ENCODE data around the gene TBC1D24.

- TF ChIP-seq CSDC2 (CRISPR knock-in tag; IDR thresholded peaks at IDR 0.05) (no peak), PATZ1 (CRISPR knock-in tag; IDR thresholded peaks at IDR 0.05; ENCODE audit: borderline replicate concordance) (no peak), ZFP3 (CRISPR knock-in tag; IDR thresholded peaks at IDR 0.05) (no peak), TSHZ2 (CRISPR knock-in tag; IDR thresholded peaks at IDR 0.05) (no peak), PPARA (CRISPR knock-in tag; IDR thresholded peaks at IDR 0.05; ENCODE audit: borderline replicate concordance) (no peak), OSR1 (CRISPR knock-in tag; IDR thresholded peaks at IDR 0.05) (no peak), ARNTL (CRISPR knock-in tag; IDR thresholded peaks at IDR 0.05; ENCODE audit: borderline replicate concordance, low read depth) (no peak), CREB5 (CRISPR knock-in tag; IDR thresholded peaks at IDR 0.05; ENCODE audit: low read depth) (no peak), ESRRG (CRISPR knock-in tag; IDR thresholded peaks at IDR 0.05) (no peak), RARB (CRISPR knock-in tag; IDR thresholded peaks at IDR 0.05) (no peak), POU6F1 (CRISPR knock-in tag; IDR thresholded peaks at IDR 0.05; ENCODE audit: borderline replicate concordance, low read depth) (no peak), ZNF8 (CRISPR knock-in tag; IDR thresholded peaks at IDR 0.05) (no peak), CSRNP3 (CRISPR knock-in tag; IDR thresholded peaks at IDR 0.05) (no peak), BACH2 (CRISPR knock-in tag; IDR thresholded peaks at IDR 0.05; ENCODE audit: borderline replicate concordance) (no peak)
Measured at GRCh38 chr16:2476741-2477140, 1.8 kb downstream of the TBC1D24 start.

All from SK-N-SH treated with all-trans-retinoic acid at 6 μM for 48 hours (cell line).